ENCODE data around the gene IKZF3. TPM values are rescaled to one million over a fixed set of nuclear protein-coding genes. Genes with fewer than 3 reads are reported as not detected.

Gene IKZF3
- total RNA-seq, 2 donors from 2014 or later: 1.0 to 1.7 TPM

- ATAC-seq: no peak
- intact Hi-C loops (cut with DNase I): no loop called here
- DNase-seq: no peak
Measured at GRCh38 chr17:39826334-39826733, 37.8 kb downstream of the IKZF3 start.

- DNase-seq: no peak
- ATAC-seq: no peak
- intact Hi-C loops (cut with DNase I): no loop called here
Measured at GRCh38 chr17:39823407-39824054, 40.6 kb downstream of the IKZF3 start.

GRCh38 chr17:39822051-39822451, 42.1 kb downstream of the IKZF3 start:
- DNase-seq: no peak
- intact Hi-C loops (cut with DNase I): no loop called here

GRCh38 chr17:39820987-39821386, 43.1 kb downstream of the IKZF3 start:
- DNase-seq: no peak
- ATAC-seq: no peak
- intact Hi-C loops (cut with DNase I): no loop called here

More at GRCh38 chr17:39822051-39822451, 42.1 kb downstream of the IKZF3 start:
- ATAC-seq: no peak

GRCh38 chr17:39820541-39820940, 43.6 kb downstream of the IKZF3 start:
- intact Hi-C loops (cut with DNase I): no loop called here
- DNase-seq (no peak), ATAC-seq (no peak)

GRCh38 chr17:39818358-39819000, 45.6 kb downstream of the IKZF3 start:
- DNase-seq: no peak
- ATAC-seq: no peak
- intact Hi-C loops (cut with DNase I): no loop called here

GRCh38 chr17:39816272-39816671, 47.8 kb downstream of the IKZF3 start:
- ATAC-seq: no peak
- no peak for DNase-seq
- intact Hi-C loops (cut with DNase I): no loop called here

GRCh38 chr17:39814497-39814896, 49.6 kb downstream of the IKZF3 start:
- ATAC-seq (no peak), DNase-seq (no peak)
- intact Hi-C loops (cut with DNase I): no loop called here

GRCh38 chr17:39813631-39814030, 50.5 kb downstream of the IKZF3 start:
- ATAC-seq: peak; percentile 24 to 59
- DNase-seq: no peak
- intact Hi-C loops (cut with DNase I): no loop called here

GRCh38 chr17:39812466-39812865, 51.6 kb downstream of the IKZF3 start:
- intact Hi-C loops (cut with DNase I): no loop called here
- DNase-seq: no peak
- no peak for ATAC-seq

GRCh38 chr17:39810939-39811728, 53.0 kb downstream of the IKZF3 start:
- ATAC-seq (no peak), DNase-seq (no peak)
- intact Hi-C loops (cut with DNase I): no loop called here

GRCh38 chr17:39809221-39809620, 54.9 kb downstream of the IKZF3 start:
- intact Hi-C loops (cut with DNase I): no loop called here
- no peak for DNase-seq
- no peak for ATAC-seq

GRCh38 chr17:39808409-39808997, 55.6 kb downstream of the IKZF3 start:
- intact Hi-C loops (cut with DNase I): no loop called here
- no peak for DNase-seq
- ATAC-seq: no peak

- intact Hi-C loops (cut with DNase I): no loop called here
- ATAC-seq: no peak
- no peak for DNase-seq
Measured at GRCh38 chr17:39804839-39805238, 59.3 kb downstream of the IKZF3 start.

- ATAC-seq (no peak), DNase-seq (no peak)
- intact Hi-C loops (cut with DNase I): no loop called here
Measured at GRCh38 chr17:39801055-39801454, 63.1 kb downstream of the IKZF3 start.

GRCh38 chr17:39800540-39800939, 63.6 kb downstream of the IKZF3 start:
- ATAC-seq (no peak), DNase-seq (no peak)
- intact Hi-C loops (cut with DNase I): no loop called here

- ATAC-seq: no peak
- intact Hi-C loops (cut with DNase I): no loop called here
- no peak for DNase-seq
Measured at GRCh38 chr17:39799395-39799794, 64.7 kb downstream of the IKZF3 start.

- intact Hi-C loops (cut with DNase I): no loop called here
- DNase-seq: no peak
- ATAC-seq: no peak
Measured at GRCh38 chr17:39794249-39794970, 69.7 kb downstream of the IKZF3 start.

GRCh38 chr17:39793301-39793872, 70.7 kb downstream of the IKZF3 start:
- ATAC-seq (no peak), DNase-seq (no peak)
- intact Hi-C loops (cut with DNase I): no loop called here
